Activated T-helper 9 cell treated with anti-CD3 and anti-CD28 coated beads, Interleukin-2, amount 50 U/mL, for 16 hours (primary cell): ENCODE measurements around the gene ABAT.

Source experiments
- DNase-seq: peaks from one replicate; pipeline ENCODE4 v3.0.0-alpha.2; 2020; ENCODE audit warnings: low read depth

ABAT gene

GRCh38 chr16:8717892-8718415 is 43.5 kb downstream of the ABAT start:
- DNase-seq, result no peak

GRCh38 chr16:8718851-8719680 is 44.6 kb downstream of the ABAT start:
- no peak for DNase-seq

- no peak for DNase-seq
These were observed 45.9 kb downstream of the ABAT start for GRCh38 chr16:8720080-8720966.

- DNase-seq, result no peak
These were observed 46.5 kb downstream of the ABAT start for GRCh38 chr16:8720967-8721308.

GRCh38 chr16:8721336-8722024 is 47.1 kb downstream of the ABAT start:
- DNase-seq, result no peak

- DNase-seq, result no peak
These were observed 47.6 kb downstream of the ABAT start for GRCh38 chr16:8722025-8722348.

- no peak for DNase-seq
These were observed 51.2 kb downstream of the ABAT start for GRCh38 chr16:8725513-8726178.

- no peak for DNase-seq
These were observed 52.9 kb downstream of the ABAT start for GRCh38 chr16:8727131-8727806.

- no peak for DNase-seq
These were observed 53.6 kb downstream of the ABAT start for GRCh38 chr16:8727857-8728618.

- DNase-seq, result no peak
These were observed 55.4 kb downstream of the ABAT start for GRCh38 chr16:8729779-8730334.

- DNase-seq, result no peak
These were observed 56.0 kb downstream of the ABAT start for GRCh38 chr16:8730335-8730915.

- no peak for DNase-seq
These were observed 59.6 kb downstream of the ABAT start for GRCh38 chr16:8733849-8734540.

- DNase-seq, result no peak
These were observed 61.2 kb downstream of the ABAT start for GRCh38 chr16:8735574-8735973.

- no peak for DNase-seq
These were observed 61.8 kb downstream of the ABAT start for GRCh38 chr16:8736123-8736668.

GRCh38 chr16:8739151-8739550 is 64.7 kb downstream of the ABAT start:
- DNase-seq, result no peak

GRCh38 chr16:8739989-8740704 is 65.7 kb downstream of the ABAT start:
- DNase-seq, result no peak

GRCh38 chr16:8740775-8741355 is 66.4 kb downstream of the ABAT start:
- no peak for DNase-seq

GRCh38 chr16:8741636-8742035 is 67.2 kb downstream of the ABAT start:
- DNase-seq, result no peak
